GM18505 (cell line): ENCODE results near the gene FBXO22.
"Not testable (repeated sequence)": the region's sequence is repeated elsewhere in the genome, so short reads cannot be mapped to it uniquely, and the experiment has no call there.

ENCODE experiments used
- ATAC-seq: cut with Tn5 transposase; IDR thresholded peaks from one replicate; pipeline ENCODE4 v1.9.1; 2021; ENCODE audit not compliant: unreplicated experiment
- POLR2A ChIP-seq: IDR thresholded peaks from 4 replicates; pipeline ENCODE4 v1.6.1; 2011; ENCODE audit warnings: borderline replicate concordance; ENCODE audit not compliant: insufficient read depth, insufficient read length; ENCODE audit errors: extremely low read depth

Gene FBXO22

DNA sequence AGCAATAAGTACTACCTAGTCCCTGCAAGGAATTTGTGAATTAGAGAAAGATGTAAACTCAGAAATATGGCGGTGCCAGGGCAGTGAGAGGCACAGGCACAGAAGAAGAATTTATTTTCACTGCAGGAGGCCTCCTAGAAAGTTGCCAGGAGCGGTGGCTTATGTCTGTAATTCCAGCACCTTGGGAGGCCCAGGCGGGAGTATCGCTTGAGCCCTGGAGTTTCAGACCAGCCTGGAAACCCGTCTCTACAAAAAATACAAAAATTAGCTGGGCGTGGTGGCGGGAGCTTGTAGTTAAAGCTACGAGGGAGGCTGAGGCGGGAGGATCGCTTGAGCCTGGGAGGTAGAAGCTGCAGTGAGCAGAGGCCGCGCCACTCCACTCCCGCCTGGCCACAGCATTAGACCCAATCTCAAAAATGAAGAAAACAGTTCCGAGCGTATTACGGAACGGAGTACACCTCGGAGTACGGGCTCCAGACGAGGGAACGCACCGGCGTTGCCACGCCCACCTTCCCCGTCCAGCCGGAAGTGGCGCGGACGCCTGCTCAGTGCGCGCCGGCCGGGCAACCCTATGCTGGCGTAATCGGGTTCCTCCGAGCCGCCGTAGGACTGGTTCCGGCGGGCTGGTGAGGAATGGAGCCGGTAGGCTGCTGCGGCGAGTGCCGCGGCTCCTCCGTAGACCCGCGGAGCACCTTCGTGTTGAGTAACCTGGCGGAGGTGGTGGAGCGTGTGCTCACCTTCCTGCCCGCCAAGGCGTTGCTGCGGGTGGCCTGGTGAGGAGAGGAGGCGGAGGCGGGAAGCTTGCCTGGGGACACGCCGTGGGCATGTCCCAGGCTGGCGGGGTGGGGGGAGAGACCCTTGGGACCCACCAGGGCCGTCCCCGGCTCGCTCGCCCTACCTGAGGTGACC is at the start of gene FBXO22:
TSS of gene FBXO22 (plus strand) at position 548 of the 909 bp plus-strand sequence. CDS start at position 634, 86 bp downstream.
- ATAC-seq, result peak; percentile 91
- peak; percentile 93 for TF ChIP-seq POLR2A

DNA sequence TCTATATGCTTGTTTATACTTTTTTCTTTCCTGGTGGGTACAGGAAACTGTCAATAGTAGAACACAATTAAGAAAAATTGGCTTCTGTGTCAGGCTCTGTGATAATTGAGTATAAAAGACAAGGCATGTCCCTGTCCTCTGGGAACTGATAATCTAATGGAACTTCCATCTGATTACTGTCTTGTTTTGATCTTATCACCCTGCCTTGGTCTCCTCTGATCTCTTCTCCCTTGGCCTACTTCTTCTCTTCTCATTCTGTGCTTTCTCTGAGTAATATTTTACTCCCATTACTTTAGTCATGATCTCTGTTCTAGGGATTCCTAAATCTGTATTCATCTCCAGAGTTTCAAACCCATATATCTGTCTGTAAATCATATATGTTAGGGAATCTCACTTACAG is 45.8 kb upstream of the FBXO22 start:
- ATAC-seq, result no peak
- no peak for TF ChIP-seq POLR2A

- TF ChIP-seq POLR2A, result no peak
- ATAC-seq, result no peak
These were observed 41.8 kb upstream of the FBXO22 start for GRCh38 chr15:75861750-75862402.

DNA sequence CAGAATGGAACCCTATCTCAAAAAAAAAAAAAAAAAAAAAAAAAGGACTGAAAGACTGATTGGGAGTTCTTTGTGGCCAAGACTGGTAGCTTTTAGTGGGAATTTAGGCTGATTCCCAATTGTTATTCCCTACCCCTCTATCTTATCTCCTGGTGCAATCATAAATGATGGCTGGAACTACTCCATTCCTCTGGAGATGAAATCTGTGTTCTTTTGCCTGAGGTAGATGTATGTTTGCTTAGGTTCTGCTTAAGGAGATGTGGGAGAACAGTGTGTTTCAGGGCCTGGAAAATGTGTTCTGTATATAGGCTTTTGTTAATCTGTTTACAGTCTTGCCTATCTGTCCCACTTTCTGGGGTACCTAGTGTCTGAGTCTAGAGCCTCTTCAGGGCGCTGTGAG is 40.9 kb upstream of the FBXO22 start:
- no peak for ATAC-seq
- no peak for TF ChIP-seq POLR2A

DNA sequence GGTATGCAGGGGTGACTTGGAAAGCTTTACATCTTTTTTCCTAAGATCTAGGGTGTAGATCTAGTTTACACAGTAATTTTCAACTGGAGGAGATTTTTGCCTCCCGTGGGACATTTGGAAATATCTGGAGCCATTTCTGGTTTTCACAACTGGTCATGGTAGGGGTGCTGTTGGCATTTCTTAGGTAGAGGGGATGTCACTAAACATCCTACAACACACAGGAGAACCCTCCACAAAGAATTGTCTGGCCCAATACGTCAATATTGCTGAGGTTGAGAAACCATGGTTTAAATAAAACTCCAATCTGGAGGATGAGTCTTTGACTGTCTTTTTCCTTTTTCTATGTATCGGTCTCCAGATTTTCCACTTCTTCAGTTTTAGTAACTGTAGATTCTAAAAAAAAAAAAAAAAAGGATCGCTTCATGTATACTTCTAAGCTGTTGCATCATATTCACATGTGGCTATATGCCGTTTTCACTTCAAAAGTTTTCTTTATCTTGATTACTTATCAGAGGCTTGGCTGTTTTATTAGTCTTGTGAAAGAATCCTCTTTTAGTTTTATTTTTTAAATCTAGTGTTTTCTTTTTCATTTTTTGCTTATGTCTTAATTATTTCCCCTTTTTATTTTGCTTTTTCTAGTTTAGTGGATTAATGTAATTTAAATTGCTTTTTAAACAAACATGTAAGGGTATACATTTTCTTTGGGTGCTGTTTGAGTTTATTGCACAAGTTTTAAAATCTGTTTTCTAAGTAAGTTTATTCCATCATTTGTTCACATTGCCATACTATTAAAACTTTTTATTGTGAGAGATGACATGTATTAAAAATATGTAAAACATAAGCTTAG is 39.2 kb upstream of the FBXO22 start:
- no peak for TF ChIP-seq POLR2A
- no peak for ATAC-seq

DNA sequence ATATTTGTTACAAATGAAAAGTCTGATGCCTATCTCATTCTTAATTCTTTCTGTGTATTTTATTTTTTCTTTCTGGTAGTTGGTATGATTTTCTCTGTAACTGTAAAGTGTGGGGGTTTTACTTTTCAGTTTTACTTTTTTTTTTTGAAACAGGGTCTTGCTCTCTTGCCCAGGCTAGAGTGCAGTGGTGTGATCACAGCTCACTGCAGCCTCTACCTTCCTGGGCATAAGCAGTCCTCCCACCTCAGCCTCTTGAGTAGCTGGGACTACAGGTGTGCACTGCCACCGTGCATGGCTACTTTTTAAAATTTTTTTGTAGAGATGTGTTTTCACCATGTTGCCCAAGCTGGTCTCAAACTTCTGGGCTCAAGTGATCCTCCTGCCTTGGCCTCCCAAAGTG is 37.6 kb upstream of the FBXO22 start:
- not testable (repeated sequence) for ATAC-seq

DNA sequence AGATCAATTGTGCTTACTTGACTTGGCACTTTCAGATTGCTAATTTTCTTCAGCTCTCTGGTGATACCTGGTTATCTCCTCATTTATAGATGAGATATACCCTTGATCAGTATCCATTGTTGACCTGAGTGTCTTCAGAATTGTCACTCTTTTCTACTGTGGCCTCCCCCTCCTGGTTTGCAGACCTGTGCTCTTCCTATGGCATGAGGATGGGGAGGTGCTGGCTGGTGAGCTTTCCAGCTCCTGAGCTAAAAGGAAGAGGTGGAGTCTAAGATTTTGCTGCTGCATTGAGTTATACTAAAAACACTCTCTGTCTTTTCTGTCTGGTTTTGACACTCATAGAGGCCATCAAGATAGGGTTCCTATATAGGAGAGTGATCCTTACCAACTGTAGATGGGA is 36.8 kb upstream of the FBXO22 start:
- no peak for TF ChIP-seq POLR2A
- ATAC-seq, result no peak

DNA sequence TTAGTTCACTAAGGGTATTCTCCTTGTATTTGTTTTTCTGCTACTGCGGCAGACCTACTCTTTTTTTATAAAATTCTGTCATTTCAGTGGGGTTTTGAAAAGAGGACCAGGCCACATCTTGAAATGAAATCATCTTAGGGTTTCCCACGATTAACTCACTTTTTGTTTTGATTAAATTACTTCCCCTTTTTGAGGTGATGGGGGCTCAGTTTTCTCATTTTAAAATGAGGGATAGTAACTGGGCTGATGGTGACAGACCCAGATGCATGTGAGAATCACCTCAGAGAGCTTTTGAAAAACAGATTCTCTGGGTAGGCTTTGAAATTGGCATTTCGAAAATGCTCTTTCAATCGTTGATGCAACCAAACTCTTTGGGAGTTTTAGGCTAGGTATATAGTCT is 36.2 kb upstream of the FBXO22 start:
- no peak for TF ChIP-seq POLR2A
- ATAC-seq, result no peak

DNA sequence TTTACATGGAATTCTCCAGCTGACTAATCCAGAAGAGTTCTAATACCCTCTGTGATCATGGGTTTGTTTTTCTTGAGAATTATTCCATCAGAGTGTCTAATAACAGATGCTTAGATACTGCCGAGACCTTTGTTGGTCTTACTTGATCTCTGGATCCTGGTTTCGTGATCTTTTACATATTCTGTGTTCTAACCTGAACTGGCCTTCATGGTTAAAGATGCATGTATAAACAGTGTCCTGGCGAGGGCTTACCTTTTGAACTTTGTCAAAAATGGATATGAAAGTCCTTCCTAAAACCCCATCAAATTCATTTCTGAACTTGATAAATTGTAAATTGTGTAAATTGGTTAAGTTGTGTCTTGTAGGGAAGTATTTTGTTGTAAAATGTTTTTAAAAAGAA is 35.7 kb upstream of the FBXO22 start:
- ATAC-seq, result no peak
- TF ChIP-seq POLR2A, result no peak

GRCh38 chr15:75869446-75869845 is 34.2 kb upstream of the FBXO22 start:
- ATAC-seq, result no peak
- no peak for TF ChIP-seq POLR2A

DNA sequence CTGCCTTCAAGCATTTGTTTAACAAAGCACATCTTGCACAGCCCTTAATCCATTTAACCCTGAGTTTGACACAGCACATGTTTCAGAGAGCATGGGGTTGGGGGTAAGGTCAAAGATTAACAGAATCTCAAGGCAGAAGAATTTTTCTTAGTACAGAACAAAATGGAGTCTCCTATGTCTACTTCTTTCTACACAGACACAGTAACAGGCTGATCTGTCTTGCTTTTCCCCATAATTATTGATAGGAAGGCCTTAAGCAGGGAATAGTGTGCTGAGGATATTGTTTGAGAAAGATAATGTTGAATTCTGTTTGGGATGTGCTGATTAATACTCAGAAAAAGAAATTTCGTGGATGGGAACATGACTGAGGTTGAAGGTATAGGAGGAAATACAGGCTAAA is 32.1 kb upstream of the FBXO22 start:
- ATAC-seq, result not testable (repeated sequence)

DNA sequence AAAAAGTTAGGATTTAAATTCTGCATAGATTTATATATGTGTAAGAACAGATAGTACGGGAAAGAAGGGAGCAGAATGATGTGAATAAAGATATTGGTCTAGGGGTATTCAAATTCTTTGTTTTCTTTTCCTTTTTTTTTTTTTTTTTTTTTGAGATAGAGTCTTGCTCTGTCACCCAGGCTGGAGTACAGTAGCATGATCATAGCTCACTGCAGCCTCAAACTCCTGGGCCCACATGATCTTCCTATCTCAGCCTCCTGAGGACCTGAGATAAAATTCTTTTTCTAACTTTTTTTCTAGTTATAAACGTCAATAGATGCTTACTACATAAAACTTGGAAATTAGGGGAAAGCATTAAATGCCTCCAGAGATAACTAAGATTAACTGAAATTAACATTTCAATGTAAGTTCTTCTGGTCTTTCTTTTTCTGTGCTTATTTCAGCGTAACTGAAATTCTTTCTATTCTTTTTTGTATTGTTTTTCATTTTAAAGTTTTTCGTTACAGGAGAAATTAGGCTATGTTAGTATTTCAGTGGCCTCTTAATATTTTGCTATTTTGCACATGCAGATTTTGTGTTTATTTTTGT is 31.2 kb upstream of the FBXO22 start:
- no peak for TF ChIP-seq POLR2A
- ATAC-seq, result no peak

DNA sequence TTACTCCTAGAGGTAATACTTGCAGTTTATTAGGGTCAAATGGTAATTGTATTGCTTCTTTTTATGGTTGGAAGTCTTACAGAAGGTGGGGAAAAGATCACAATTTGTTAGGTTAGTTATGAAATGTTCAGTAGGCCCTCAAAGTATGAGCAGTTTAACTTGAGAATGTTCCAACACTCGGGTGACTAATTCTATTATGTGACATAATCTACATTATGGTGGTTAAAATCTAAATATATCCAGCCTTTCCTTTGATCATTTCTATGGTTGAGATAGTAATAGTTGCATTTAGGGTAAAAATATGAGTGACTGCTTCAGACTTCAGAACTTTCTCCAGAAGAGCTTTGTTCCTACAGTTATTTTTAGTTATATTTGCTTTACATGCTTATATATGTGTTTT is 19.6 kb upstream of the FBXO22 start:
- no peak for ATAC-seq

More for the DNA sequence above, 19.6 kb upstream of the FBXO22 start:
- no peak for TF ChIP-seq POLR2A
